IMR-90 (cell line): ENCODE results near the gene TCEA2.

Source experiments
- CTCF ChIP-seq: conservative IDR thresholded peaks from 2 replicates; pipeline ENCODE4 v1.5.1; 2012; ENCODE audit warnings: mild to moderate bottlenecking, low read depth, low read length, improper control_type of control experiment
- POLR2A ChIP-seq: IDR thresholded peaks from 2 replicates; pipeline ENCODE4 v1.6.1; 2012; ENCODE audit warnings: mild to moderate bottlenecking, low read depth, low read length
- RCOR1 ChIP-seq: IDR thresholded peaks from 2 replicates; pipeline ENCODE4 v1.6.1; 2012; ENCODE audit warnings: mild to moderate bottlenecking, low read length, improper control_type of control experiment; ENCODE audit not compliant: insufficient replicate concordance

GRCh38 chr20:64062276-64062595 lies 762 bp upstream of the TCEA2 start:
- TF ChIP-seq CTCF: no peak
- no peak for TF ChIP-seq POLR2A
- no peak for TF ChIP-seq RCOR1
